Stimulated activated CD4-positive, alpha-beta T cell treated with anti-CD3 and anti-CD28 coated beads, TNF-alpha, amount 100 ng/mL, for 1 hour (primary cell): Measurements from ENCODE around the gene CDK2.

Source experiments
- DNase-seq, 3 donors: peaks; one replicate each; pipeline ENCODE4 v3.0.0-alpha.2; 2020; ENCODE audit warnings: low read depth in 3 of 3, low spot score in 1 of 3

Gene CDK2

DNA sequence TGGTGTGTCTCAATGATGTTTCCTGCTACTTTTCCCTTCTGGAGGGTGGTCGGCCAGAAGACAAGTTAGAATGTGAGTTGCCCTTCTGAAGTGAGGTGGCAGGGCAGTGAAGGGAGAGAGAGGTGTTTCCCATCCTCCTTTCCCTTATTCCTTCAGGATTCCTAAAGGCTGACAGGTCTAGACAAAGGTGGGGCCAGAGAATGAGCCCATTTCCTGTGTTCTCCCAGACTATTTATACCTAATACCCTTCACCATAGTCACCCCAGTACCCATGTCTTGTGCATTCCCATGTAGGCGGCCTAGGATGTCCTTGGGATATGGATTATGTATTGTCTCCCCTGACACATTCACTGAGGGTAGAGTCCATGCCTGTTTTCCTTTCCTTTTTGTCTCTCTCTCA is 28.6 kb upstream of the CDK2 start:
- no peak for DNase-seq

- DNase-seq, result no peak
These were observed 27.7 kb upstream of the CDK2 start for GRCh38 chr12:55938826-55939501.

DNA sequence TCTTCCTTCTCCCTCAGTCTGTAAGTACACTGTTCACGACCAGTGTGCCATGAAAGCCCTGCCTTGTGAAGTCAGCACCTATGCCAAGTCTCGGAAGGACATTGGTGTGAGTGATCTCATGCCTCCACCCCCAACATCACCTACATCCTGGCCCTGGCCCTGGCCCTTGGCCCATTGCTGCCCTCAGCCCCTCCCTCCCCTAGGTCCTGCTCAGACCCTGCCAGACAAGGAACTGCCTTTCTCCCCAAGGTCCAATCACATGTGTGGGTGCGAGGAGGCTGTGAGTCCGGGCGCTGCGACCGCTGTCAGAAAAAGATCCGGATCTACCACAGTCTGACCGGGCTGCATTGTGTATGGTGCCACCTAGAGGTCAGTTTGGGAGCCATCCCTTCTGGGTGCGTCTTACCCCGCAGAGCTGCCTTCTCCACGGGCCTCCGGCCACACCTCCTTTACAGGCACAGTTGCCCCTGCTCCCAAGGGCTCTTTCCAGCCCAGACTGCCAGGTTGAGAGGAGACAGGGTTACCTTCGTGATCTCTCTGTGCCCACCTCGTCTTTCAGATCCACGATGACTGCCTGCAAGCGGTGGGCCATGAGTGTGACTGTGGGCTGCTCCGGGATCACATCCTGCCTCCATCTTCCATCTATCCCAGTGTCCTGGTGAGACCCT is 26.4 kb upstream of the CDK2 start:
- peak; percentile 58 to 67 (median 65) for DNase-seq

- DNase-seq, result no peak
These were observed 24.6 kb upstream of the CDK2 start for GRCh38 chr12:55942055-55942454.

DNA sequence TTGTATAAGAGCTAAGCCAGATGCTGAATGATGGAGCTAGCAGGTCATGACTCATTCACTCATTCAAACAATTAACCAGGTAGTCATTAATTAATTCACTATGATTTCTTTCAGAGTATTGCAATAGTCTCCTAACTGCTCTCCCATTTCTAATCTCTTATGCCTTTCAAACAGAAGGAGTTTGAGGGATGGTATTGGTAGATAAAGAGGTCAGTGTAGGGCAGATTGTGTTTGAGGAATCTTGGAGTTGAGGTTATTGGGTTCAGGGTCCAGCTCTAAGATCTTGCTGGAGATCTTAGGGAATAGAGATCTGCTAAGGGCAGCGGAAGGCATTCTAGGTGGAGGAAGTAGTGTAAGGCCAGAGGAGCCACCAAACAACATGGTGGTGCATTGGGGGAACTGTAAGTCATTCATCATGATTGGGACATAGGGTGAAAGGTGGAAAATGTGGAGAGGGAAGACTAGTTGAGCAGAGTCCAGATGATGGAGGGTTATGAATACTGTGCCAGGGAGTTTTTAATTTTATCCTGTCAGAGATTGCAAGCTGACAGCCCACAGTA is 24.0 kb upstream of the CDK2 start:
- DNase-seq, result no peak

DNA sequence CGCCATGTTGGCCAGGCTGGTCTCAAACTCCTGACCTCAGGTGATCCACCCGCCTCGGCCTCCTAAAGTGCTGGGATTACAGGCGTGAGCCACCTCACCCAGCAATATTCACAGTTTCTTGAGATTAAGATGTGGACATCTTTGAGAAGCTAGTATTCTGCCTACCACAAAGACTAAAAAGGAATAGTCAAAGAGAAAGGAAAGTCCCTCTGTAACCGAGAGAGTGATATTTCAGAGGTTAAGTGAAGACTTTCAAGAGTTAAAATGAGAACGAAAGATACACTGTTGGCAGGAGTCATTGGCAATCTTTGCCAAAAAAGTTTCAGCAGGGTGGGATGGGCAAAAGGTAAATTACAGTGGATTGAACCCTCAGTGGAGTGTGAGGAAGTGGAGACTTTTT is 20.1 kb upstream of the CDK2 start:
- no peak for DNase-seq

DNA sequence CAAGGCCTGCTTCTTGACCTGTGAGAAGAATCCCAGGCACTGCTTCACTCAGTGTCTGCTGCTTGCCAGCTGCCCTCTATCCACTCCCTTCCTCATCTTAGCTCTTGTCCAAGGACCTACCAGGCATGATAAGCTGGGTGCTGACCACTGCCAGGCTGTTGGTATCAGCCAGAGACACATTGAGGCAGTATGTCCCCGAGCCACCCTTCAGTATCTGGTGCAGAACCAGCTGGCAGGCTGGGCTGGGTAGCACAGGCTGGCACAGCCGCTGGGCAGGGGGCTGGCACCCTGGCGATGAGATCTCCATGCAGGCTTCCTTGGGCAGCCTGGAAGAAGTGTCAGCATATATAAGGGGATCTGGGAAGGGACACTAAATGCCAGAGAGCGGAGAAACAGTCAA is 11.3 kb upstream of the CDK2 start:
- no peak for DNase-seq

DNA sequence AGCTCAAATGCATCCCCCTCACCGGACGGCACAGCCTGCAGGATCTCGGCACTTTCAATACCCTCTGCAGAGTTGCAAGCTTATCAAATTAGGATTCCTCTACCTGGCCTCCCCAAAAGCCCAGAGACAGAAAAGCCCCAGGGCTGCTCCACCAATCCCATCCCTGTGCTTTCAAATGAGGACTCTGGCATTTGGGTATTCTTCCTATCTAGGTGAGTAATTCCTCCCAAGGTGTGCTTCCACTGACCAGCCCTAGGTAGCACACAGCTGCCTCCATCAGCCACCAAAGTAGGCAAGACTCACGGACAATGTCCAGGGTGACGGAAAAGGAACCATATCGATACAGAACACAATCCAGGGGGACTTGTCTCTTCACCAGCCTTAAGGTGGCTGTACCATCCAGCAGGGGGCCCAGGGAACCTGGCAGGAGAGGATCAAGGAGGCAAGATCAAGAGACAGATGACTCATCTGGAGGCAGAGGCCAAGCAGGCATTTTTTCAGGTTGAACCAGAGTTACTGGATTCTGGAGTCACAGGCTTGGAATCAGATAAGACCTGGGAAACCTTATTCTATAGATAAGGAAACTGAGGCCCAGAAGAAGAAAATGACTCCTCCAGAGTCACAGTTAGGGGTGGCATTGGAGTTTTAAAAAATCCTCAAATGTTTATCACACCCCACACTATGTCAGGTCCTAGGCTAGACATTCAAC is 10.7 kb upstream of the CDK2 start:
- DNase-seq, result no peak

GRCh38 chr12:55957106-55957859 is 9.3 kb upstream of the CDK2 start:
- DNase-seq, result no peak

- DNase-seq, result no peak
These were observed 2.9 kb upstream of the CDK2 start for GRCh38 chr12:55963760-55964159.

DNA sequence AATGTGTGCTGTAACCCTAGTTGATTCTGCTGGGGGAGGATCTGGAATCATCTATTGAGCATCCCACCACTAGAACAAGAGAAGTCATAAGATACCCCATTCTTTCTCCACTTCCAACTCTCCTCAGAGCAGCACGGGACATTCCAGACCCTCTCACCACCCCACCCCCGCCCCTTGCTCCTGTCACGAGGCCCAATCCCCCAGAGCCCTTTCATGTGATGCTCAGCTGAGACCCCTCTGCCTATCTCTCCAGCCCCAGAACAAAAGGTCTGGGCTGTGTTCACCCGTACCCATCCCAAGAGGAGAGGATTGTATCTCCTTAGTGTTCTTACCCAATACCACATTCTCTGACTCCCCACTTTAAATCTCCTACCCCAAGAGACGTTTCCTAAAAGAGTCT is 1.4 kb upstream of the CDK2 start:
- no peak for DNase-seq

DNA sequence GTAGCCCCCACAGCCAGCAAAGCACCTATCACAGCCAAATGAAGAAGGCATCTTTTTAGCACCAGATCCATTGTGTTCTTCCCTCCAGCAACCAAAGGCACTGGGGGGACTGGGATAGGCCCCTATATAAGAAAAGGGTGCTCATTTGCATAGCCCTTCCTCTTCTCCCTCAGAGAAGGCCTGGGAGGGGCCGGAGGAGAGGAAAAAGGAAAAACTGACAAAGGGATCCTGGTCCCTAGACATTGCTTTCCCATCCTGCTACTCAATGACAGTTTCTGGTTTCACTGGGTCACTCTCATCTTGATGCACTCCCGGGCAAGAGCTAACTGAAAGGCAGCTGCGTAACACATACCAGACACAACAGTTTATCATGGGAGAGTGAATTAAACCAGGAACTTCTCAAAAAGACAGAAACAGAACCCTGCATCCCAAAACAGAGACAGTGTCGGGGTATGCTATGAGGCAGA is 656 bp upstream of the CDK2 start, which contains the start of gene PMEL:
Gene PMEL (minus strand): TSS at position 102 of the 467 bp plus-strand sequence. CDS start 31 bp downstream, at position 71.
- DNase-seq, result no peak

DNA sequence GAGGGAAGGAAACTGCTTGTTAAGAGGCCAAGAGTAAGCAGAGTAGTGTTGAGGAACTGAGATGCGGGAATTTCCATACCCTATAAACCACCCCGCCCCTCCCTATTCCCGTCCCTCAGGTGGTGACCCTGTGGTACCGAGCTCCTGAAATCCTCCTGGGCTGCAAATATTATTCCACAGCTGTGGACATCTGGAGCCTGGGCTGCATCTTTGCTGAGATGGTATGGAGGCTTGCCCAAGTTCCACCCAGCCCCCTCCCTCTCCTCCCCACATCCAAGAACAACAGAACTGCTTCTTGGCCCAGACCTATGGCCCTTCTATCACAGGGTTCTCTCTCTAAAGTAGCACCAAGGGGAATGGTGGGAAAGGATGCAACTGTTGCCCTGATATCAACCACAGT is 2.7 kb downstream of the CDK2 start:
- DNase-seq, result no peak

- DNase-seq, result no peak
These were observed 4.1 kb downstream of the CDK2 start for GRCh38 chr12:55970775-55971174.

- no peak for DNase-seq
These were observed 5.4 kb downstream of the CDK2 start for GRCh38 chr12:55972042-55972441.

DNA sequence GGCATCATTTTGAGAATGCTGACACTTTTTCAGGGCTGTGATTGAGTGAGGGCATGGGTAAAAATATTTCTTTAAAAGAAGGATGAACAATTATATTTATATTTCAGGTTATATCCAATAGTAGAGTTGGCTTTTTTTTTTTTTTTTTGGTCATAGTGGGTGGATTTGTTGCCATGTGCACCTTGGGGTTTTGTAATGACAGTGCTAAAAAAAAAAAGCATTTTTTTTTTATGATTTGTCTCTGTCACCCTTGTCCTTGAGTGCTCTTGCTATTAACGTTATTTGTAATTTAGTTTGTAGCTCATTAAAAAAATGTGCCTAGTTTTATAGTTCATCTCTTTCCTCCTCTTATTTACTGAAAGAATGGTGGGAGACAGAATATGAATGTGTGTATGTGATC is 5.8 kb downstream of the CDK2 start:
- no peak for DNase-seq

DNA sequence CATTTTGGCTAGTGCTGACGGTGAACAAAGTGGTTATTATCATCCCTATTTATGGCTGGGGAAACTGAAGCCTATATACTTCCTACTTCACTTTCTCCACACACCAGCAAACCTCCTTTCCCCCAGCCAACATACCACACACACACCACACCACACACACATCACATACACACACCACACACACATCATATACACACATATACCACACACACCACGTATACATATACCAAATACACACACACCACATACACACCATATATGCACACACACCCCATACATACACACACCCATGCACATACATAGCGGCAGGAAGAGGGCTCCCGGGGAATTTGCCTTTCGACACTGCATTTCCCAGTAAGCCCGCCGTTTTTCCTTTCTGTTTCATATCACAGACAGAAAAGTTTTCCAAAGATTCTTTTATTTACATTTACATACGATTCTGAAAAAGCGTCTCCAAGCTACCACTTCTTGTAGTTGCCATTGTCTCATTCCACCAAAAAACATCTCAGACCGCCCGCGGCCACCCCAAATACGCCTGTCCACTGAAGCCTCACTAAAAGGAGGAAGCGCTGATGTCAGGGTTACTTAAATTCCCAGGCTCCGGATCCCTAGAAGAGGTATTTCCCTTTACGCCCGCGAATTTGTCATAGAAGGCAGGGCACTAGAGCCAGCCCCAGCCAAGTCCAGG is 6.4 kb downstream of the CDK2 start:
- no peak for DNase-seq

GRCh38 chr12:55973599-55974307 is 7.1 kb downstream of the CDK2 start, which contains the start of gene RAB5B:
Gene RAB5B (plus strand): TSS chr12:55974078. CDS start chr12:55986961, 12,883 bp downstream.
- peak; percentile 84 to 97 (median 94) for DNase-seq

- DNase-seq, result no peak
These were observed 7.7 kb downstream of the CDK2 start for GRCh38 chr12:55974308-55974730.

GRCh38 chr12:55978393-55978792 is 11.8 kb downstream of the CDK2 start:
- DNase-seq, result no peak
